GM12878 (cell line): ENCODE results near the gene NRG2. TPM values are rescaled to one million over a fixed set of nuclear protein-coding genes. Genes with fewer than 3 reads are reported as not detected.
A peak's percentile ranks its signal among the peaks of the same experiment; 100 is the strongest.

Experiments
- ATAC-seq: fragments of 200-7000 bp; cut with Tn5 transposase; 3 replicates; pipeline ENCODE4 v1.9.1; 2020; ENCODE audit warnings: mild to moderate bottlenecking, moderate library complexity
- BruUV-seq: library from RNA; stranded (reverse); fragments of 400-500 nt; replicated peaks from 2 replicates; lab custom pipeline; 2021; lab: Mats Ljungman, UMichigan
- CTCF ChIA-PET: fragments of 300-600 bp; sonication (Branson Sonifier 250); formaldehyde crosslinking; extraction: SDS; loops from one replicate; lab custom pipeline; 2021; ENCODE audit warnings: inconsistent platforms; lab: Yijun Ruan, JAX
- POLR2A ChIA-PET: fragments of 350-600 bp; formaldehyde crosslinking; extraction: SDS; loops from one replicate; lab custom pipeline; 2021; ENCODE audit warnings: inconsistent platforms; lab: Charles Lee
- RAD21 ChIA-PET: fragments of 300-600 bp; sonication (Branson Sonifier 250); formaldehyde crosslinking; loops from one replicate; lab custom pipeline; 2023; ENCODE audit warnings: antibody characterized with exemption; ENCODE audit not compliant: unreplicated experiment; lab: Charles Lee
- SMC1A ChIA-PET: fragments of 300-600 bp; sonication (Branson Sonifier 250); formaldehyde crosslinking; loops from one replicate; lab custom pipeline; 2023; ENCODE audit not compliant: unreplicated experiment, uncharacterized antibody; lab: Charles Lee
- DNase-seq: peaks from one replicate; pipeline ENCODE4 v3.0.0-alpha.2; 2011; ENCODE audit warnings: low read depth, low spot score
- FAIRE-seq: peaks from 3 replicates; lab custom pipeline; 2011; peaks lifted over from hg19 to GRCh38; lab: Jason Lieb, UNC
- H2AFZ ChIP-seq: 2 replicates; pipeline ENCODE4 v1.6.0; 2011; ENCODE audit warnings: low read depth, low read length, control low read depth; ENCODE audit not compliant: control insufficient read depth
- H3K27ac ChIP-seq: 2 replicates; pipeline ENCODE4 v1.5.1; 2011; ENCODE audit warnings: control low read depth; ENCODE audit not compliant: control insufficient read depth, insufficient read depth
- H3K27me3 ChIP-seq, 2 experiments: replicated peaks in 1 of 2; 2 replicates each; pipeline versions ENCODE4 v1.6.0 to v1.6.1; 2011; ENCODE audit warnings: low read length in 1 of 2; ENCODE audit not compliant: control insufficient read depth in 2 of 2, insufficient read depth in 2 of 2
- H3K36me3 ChIP-seq, 2 experiments: 2 replicates each; pipeline ENCODE4 v1.5.1; 2011; ENCODE audit warnings: low read length in 1 of 2; ENCODE audit not compliant: control insufficient read depth in 2 of 2, insufficient read depth in 2 of 2
- H3K4me1 ChIP-seq: 2 replicates; pipeline ENCODE4 v1.6.1; 2011; ENCODE audit warnings: mild to moderate bottlenecking, low read length, moderate library complexity, mixed read lengths; ENCODE audit not compliant: control insufficient read depth, insufficient read depth
- H3K4me2 ChIP-seq: 2 replicates; pipeline ENCODE4 v1.6.0; 2011; ENCODE audit warnings: control low read depth; ENCODE audit not compliant: control insufficient read depth, insufficient read depth
- H3K4me3 ChIP-seq: fragments of 200-600 bp; sonication (generic); 2 replicates; pipeline ENCODE4 v1.5.1; 2016
- H3K79me2 ChIP-seq: 2 replicates; pipeline ENCODE4 v1.6.0; 2011; ENCODE audit warnings: low read length; ENCODE audit not compliant: control insufficient read depth, insufficient read depth
- H3K9ac ChIP-seq: 2 replicates; pipeline ENCODE4 v1.8.0; 2011; ENCODE audit warnings: low read length, control low read depth, mixed read lengths; ENCODE audit not compliant: control insufficient read depth, insufficient read depth
- H3K9me3 ChIP-seq: replicated peaks from 3 replicates; pipeline ENCODE4 v1.5.1; 2011; ENCODE audit warnings: mild to moderate bottlenecking, low read length; ENCODE audit not compliant: control insufficient read depth, insufficient read depth
- H4K20me1 ChIP-seq: 2 replicates; pipeline ENCODE4 v1.6.0; 2011; ENCODE audit not compliant: control insufficient read depth, insufficient read depth
- CBX3 ChIP-seq: fragments of 200-600 bp; sonication (generic); IDR thresholded peaks from 2 replicates; pipeline ENCODE4 v1.6.1; 2016; ENCODE audit warnings: low read depth, borderline replicate concordance
- DPF2 ChIP-seq: fragments of 450-650 bp; IDR thresholded peaks from 2 replicates; pipeline ENCODE4 v1.6.1; 2017; ENCODE audit warnings: mild to moderate bottlenecking
- HDAC6 ChIP-seq: fragments of 200-600 bp; sonication (generic); IDR thresholded peaks from one replicate; pipeline ENCODE4 v1.8.0; 2017; ENCODE audit warnings: antibody characterized with exemption; ENCODE audit not compliant: unreplicated experiment
- MEF2A ChIP-seq: IDR thresholded peaks from 2 replicates; pipeline ENCODE4 v1.6.1; 2011; ENCODE audit warnings: low read depth, mild to moderate bottlenecking, low read length, moderate library complexity; ENCODE audit not compliant: insufficient read depth
- NFXL1 ChIP-seq: fragments of 450-650 bp; IDR thresholded peaks from 2 replicates; pipeline ENCODE4 v1.6.1; 2017; ENCODE audit warnings: antibody characterized with exemption, mild to moderate bottlenecking, borderline replicate concordance
- NFYA ChIP-seq: IDR thresholded peaks from 2 replicates; pipeline ENCODE4 v1.6.1; 2011; ENCODE audit warnings: low read depth, mild to moderate bottlenecking, low read length, improper control_type of control experiment, borderline replicate concordance
- NFYB ChIP-seq: IDR thresholded peaks from 2 replicates; pipeline ENCODE4 v1.6.1; 2011; ENCODE audit warnings: low read depth, mild to moderate bottlenecking, low read length, improper control_type of control experiment, moderate library complexity; ENCODE audit not compliant: insufficient read depth
- NR2C1 ChIP-seq: fragments of 450-650 bp; IDR thresholded peaks from 2 replicates; pipeline ENCODE4 v1.6.1; 2017; ENCODE audit warnings: antibody characterized with exemption, mild to moderate bottlenecking, moderate library complexity
- RAD21 ChIP-seq: IDR thresholded peaks from 2 replicates; pipeline ENCODE4 v1.6.1; 2011; ENCODE audit warnings: mild to moderate bottlenecking, low read depth, low read length, moderate library complexity; ENCODE audit not compliant: insufficient read depth
- RAD51 ChIP-seq: fragments of 450-650 bp; IDR thresholded peaks from 2 replicates; pipeline ENCODE4 v1.6.1; 2016; ENCODE audit warnings: moderate library complexity, mild to moderate bottlenecking, inconsistent platforms
- RBBP5 ChIP-seq: fragments of 200-600 bp; sonication (generic); conservative IDR thresholded peaks from 2 replicates; pipeline ENCODE4 v1.6.1; 2016
- RELA ChIP-seq: fragments of 450-650 bp; IDR thresholded peaks from 2 replicates; pipeline ENCODE4 v1.8.0; 2014; ENCODE audit warnings: borderline replicate concordance; ENCODE audit not compliant: partially characterized antibody
- SMC3 ChIP-seq: IDR thresholded peaks from 2 replicates; pipeline ENCODE4 v1.6.1; 2011; ENCODE audit warnings: low read length, improper control_type of control experiment, borderline replicate concordance
- TCF12 ChIP-seq: IDR thresholded peaks from 2 replicates; pipeline ENCODE4 v1.6.1; 2011; ENCODE audit warnings: low read depth, mild to moderate bottlenecking, low read length
- TCF3 ChIP-seq: IDR thresholded peaks from 2 replicates; pipeline ENCODE4 v1.6.1; 2012; ENCODE audit warnings: low read depth, mild to moderate bottlenecking, low read length, borderline replicate concordance; ENCODE audit not compliant: insufficient read depth
- ZNF24 ChIP-seq: fragments of 450-650 bp; IDR thresholded peaks from 2 replicates; pipeline ENCODE4 v1.6.1; 2017; ENCODE audit warnings: antibody characterized with exemption, mild to moderate bottlenecking
- WGBS: methylation state at CpG from one replicate; pipeline ENCODE4 v1.1.6; 2016; ENCODE audit warnings: low lambda C conversion rate; ENCODE audit not compliant: insufficient replicate concordance, insufficient coverage; ENCODE audit errors: missing lambda C conversion rate; 5-methylcytosine and 5-hydroxymethylcytosine counted together
- in situ Hi-C: fragments of 300-500 bp; cut with MboI; formaldehyde crosslinking; loops from 9 replicates; pipeline ENCODE4 v1.14.3; 2018; ENCODE audit warnings: mixed read lengths
- intact Hi-C: fragments of 100-400 bp; cut with micrococcal nuclease; formaldehyde crosslinking; loops from one replicate; pipeline ENCODE4 v1.14.2; 2022; ENCODE audit not compliant: unreplicated experiment
- polyA plus RNA-seq, 11 experiments: library from polyadenylated mRNA; depleted of rRNA in 4 of 11; unstranded in 6 of 11; stranded (reverse) in 5 of 11; fragments of >200 nt; fragmentation: Nextera tagmentation in 4 of 11; fragmentation: Illumina TruSeq in 1 of 11; extraction: Ambion mirVana in 4 of 11; extraction: Trizol in 1 of 11; gene quantifications; 1 replicate in 1 of 11; 2 replicates in 10 of 11; pipeline versions ENCODE4 v1.2.1 to v1.2.3, GENCODE V29; 2011 to 2016; ENCODE audit warnings: inconsistent platforms in 2 of 11, missing spikeins in 2 of 11, low read depth in 1 of 11
- total RNA-seq, 4 experiments: library from RNA; depleted of rRNA in 3 of 4; stranded (reverse); fragments of >200 nt in 3 of 4; fragmentation: Illumina TruSeq in 1 of 4; extraction: Trizol in 1 of 4; gene quantifications; 2 replicates each; pipeline versions ENCODE4 v1.2.1 to v1.2.3, GENCODE V29; 2013 to 2021
- TF ChIP-seq, protein P1 (sequence below): fragments of 450-650 bp; IDR thresholded peaks from 2 replicates; pipeline ENCODE4 v1.6.1; 2017; ENCODE audit warnings: mild to moderate bottlenecking
- TF ChIP-seq, protein P2 (sequence below): fragments of 450-650 bp; IDR thresholded peaks from 2 replicates; pipeline ENCODE4 v1.6.1; 2018; ENCODE audit warnings: borderline replicate concordance, mild to moderate bottlenecking; ENCODE audit not compliant: partially characterized antibody

Gene NRG2
- total and polyA plus RNA-seq, 10 of the 15 experiments (the other 5 are each of a cell fraction or from before 2014, with no cell fraction given): 0.10 to 21.7 (median 9.6) TPM

DNA sequence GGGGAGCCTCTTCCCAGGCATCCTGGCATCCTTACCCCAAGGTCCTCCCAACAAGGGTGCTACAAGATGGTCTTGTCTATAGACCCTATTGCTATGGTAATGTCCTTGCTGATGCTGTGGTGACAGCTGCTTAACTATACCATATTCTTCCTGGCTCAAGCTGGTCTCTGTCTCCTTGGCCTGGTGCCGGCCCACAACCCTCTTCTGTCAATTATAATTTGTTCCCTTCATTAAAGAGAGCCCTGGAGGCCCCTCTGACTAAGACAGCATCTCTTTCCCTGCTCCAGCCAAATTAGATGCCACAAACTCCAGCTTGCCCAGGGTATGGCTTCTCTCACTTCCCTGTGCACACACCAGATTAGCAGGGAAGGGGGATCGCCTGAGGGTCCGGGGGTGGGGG is 160.8 kb downstream of the NRG2 start (continued):
- TF ChIP-seq, protein P1, sequence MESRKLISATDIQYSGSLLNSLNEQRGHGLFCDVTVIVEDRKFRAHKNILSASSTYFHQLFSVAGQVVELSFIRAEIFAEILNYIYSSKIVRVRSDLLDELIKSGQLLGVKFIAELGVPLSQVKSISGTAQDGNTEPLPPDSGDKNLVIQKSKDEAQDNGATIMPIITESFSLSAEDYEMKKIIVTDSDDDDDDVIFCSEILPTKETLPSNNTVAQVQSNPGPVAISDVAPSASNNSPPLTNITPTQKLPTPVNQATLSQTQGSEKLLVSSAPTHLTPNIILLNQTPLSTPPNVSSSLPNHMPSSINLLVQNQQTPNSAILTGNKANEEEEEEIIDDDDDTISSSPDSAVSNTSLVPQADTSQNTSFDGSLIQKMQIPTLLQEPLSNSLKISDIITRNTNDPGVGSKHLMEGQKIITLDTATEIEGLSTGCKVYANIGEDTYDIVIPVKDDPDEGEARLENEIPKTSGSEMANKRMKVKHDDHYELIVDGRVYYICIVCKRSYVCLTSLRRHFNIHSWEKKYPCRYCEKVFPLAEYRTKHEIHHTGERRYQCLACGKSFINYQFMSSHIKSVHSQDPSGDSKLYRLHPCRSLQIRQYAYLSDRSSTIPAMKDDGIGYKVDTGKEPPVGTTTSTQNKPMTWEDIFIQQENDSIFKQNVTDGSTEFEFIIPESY: no peak
- TF ChIP-seq, all 136 proteins: peak for 0

- intact Hi-C loops: no loop called here
- Histone ChIP-seq H3K4me3 (no peak overlapping the region), H4K20me1 (no peaks in the 10 kb centered on the region), H2AFZ (no peak overlapping the region), H3K4me1 (peaks cover 2% of the 10 kb centered on the region; the same call in 1 of the 2 replicates), H3K9me3 (no peaks in the 10 kb centered on the region; the same call in 2 of the 3 replicates), H3K79me2 (no peaks in the 10 kb centered on the region), H3K9ac (no peak overlapping the region), H3K4me2 (no peak overlapping the region), H3K27me3 (no peaks in the 10 kb centered on the region), H3K27ac (no peak overlapping the region), H3K36me3 (peaks cover 2 to 7% of the 10 kb centered on the region in 2 experiments; a peak in 3 of 4 replicates)
- ChIA-PET POLR2A (no interaction called here), SMC1A (interaction anchor here (0.5 kb wide), 1 partner anchor 114 kb away, joined by 3 read pairs; no protein-coding TSS in a partner anchor), RAD21 (no interaction called here), CTCF (interaction anchor here (2.2 kb wide), 1 partner anchor 88 kb away, joined by 12 read pairs; no protein-coding TSS in a partner anchor)
- WGBS: 81% methylated on average over 5 of the region's 5 CpGs
- in situ Hi-C loops: no loop called here
- no peak for TF ChIP-seq HDAC6
- no peak for TF ChIP-seq RBBP5
- peak; percentile 67; the same call in 1 of the 2 replicates for TF ChIP-seq ZNF24
- no peak for TF ChIP-seq RELA
- TF ChIP-seq TCF3: no peak
- no peak for TF ChIP-seq NFXL1
- TF ChIP-seq NR2C1: no peak
- TF ChIP-seq, protein P2, sequence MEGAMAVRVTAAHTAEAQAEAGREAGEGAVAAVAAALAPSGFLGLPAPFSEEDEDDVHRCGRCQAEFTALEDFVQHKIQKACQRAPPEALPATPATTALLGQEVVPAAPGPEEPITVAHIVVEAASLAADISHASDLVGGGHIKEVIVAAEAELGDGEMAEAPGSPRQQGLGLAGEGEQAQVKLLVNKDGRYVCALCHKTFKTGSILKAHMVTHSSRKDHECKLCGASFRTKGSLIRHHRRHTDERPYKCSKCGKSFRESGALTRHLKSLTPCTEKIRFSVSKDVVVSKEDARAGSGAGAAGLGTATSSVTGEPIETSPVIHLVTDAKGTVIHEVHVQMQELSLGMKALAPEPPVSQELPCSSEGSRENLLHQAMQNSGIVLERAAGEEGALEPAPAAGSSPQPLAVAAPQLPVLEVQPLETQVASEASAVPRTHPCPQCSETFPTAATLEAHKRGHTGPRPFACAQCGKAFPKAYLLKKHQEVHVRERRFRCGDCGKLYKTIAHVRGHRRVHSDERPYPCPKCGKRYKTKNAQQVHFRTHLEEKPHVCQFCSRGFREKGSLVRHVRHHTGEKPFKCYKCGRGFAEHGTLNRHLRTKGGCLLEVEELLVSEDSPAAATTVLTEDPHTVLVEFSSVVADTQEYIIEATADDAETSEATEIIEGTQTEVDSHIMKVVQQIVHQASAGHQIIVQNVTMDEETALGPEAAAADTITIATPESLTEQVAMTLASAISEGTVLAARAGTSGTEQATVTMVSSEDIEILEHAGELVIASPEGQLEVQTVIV: no peak
- no peak for TF ChIP-seq SMC3
- TF ChIP-seq CBX3: no peak
- TF ChIP-seq NFYA: no peak
- no peak for TF ChIP-seq NFYB
- TF ChIP-seq DPF2: no peak
- no peak for TF ChIP-seq MEF2A
- no peak for TF ChIP-seq RAD51
- 0 out of 2 replicates have a peak, but pooled peaks have one; percentile 21 for TF ChIP-seq RAD21
- no peak for TF ChIP-seq TCF12
- FAIRE-seq (no peak), ATAC-seq (no peak), DNase-seq (no peak)
- no TSS peak for BruUV-seq
Measured at GRCh38 chr5:139881143-139881733, 161.9 kb downstream of the NRG2 start.
